GM18499 (cell line): ENCODE data around the gene DIP2B.

Experiments
- ATAC-seq: cut with Tn5 transposase; IDR thresholded peaks from one replicate; pipeline ENCODE4 v1.9.1; 2021; ENCODE audit warnings: moderate number of reproducible peaks; ENCODE audit not compliant: insufficient read depth, unreplicated experiment

Gene DIP2B

GRCh38 chr12:50610171-50610570 lies 105.4 kb downstream of the DIP2B start:
- no peak for ATAC-seq

GRCh38 chr12:50611021-50611744 lies 106.4 kb downstream of the DIP2B start:
- ATAC-seq, result no peak

- ATAC-seq, result no peak
Observed at GRCh38 chr12:50612882-50613281, 108.1 kb downstream of the DIP2B start.

GRCh38 chr12:50613463-50613862 lies 108.7 kb downstream of the DIP2B start:
- no peak for ATAC-seq

- no peak for ATAC-seq
Observed at GRCh38 chr12:50614167-50614759, 109.5 kb downstream of the DIP2B start.

GRCh38 chr12:50615145-50615906 lies 110.5 kb downstream of the DIP2B start:
- no peak for ATAC-seq

- no peak for ATAC-seq
Observed at GRCh38 chr12:50615907-50616296, 111.1 kb downstream of the DIP2B start.

GRCh38 chr12:50617657-50618056 lies 112.9 kb downstream of the DIP2B start:
- no peak for ATAC-seq

GRCh38 chr12:50618864-50619609 lies 114.3 kb downstream of the DIP2B start:
- ATAC-seq, result no peak

GRCh38 chr12:50619610-50619958 lies 114.8 kb downstream of the DIP2B start:
- ATAC-seq, result no peak

- no peak for ATAC-seq
Observed at GRCh38 chr12:50620109-50620977, 115.6 kb downstream of the DIP2B start.

- ATAC-seq, result no peak
Observed at GRCh38 chr12:50620978-50621360, 116.2 kb downstream of the DIP2B start.

GRCh38 chr12:50621399-50622300 lies 116.9 kb downstream of the DIP2B start:
- no peak for ATAC-seq

GRCh38 chr12:50625029-50625925 lies 120.5 kb downstream of the DIP2B start:
- no peak for ATAC-seq

GRCh38 chr12:50626026-50626425 lies 121.2 kb downstream of the DIP2B start:
- ATAC-seq, result no peak

GRCh38 chr12:50627491-50627890 lies 122.7 kb downstream of the DIP2B start:
- ATAC-seq, result no peak

GRCh38 chr12:50628394-50628793 lies 123.6 kb downstream of the DIP2B start:
- no peak for ATAC-seq

GRCh38 chr12:50633955-50634354 lies 129.2 kb downstream of the DIP2B start:
- ATAC-seq, result no peak
